ENCODE results near the gene EIF3F. TPM values are rescaled to one million over a fixed set of nuclear protein-coding genes. Genes with fewer than 3 reads are reported as not detected.
A peak's percentile ranks its signal among the peaks of the same experiment; 100 is the strongest.

Gene EIF3F
- total and polyA plus RNA-seq, 10 of the 15 experiments (the other 5 are each of a cell fraction or from before 2014, with no cell fraction given) = 81.3 to 461 (median 213) TPM

DNA sequence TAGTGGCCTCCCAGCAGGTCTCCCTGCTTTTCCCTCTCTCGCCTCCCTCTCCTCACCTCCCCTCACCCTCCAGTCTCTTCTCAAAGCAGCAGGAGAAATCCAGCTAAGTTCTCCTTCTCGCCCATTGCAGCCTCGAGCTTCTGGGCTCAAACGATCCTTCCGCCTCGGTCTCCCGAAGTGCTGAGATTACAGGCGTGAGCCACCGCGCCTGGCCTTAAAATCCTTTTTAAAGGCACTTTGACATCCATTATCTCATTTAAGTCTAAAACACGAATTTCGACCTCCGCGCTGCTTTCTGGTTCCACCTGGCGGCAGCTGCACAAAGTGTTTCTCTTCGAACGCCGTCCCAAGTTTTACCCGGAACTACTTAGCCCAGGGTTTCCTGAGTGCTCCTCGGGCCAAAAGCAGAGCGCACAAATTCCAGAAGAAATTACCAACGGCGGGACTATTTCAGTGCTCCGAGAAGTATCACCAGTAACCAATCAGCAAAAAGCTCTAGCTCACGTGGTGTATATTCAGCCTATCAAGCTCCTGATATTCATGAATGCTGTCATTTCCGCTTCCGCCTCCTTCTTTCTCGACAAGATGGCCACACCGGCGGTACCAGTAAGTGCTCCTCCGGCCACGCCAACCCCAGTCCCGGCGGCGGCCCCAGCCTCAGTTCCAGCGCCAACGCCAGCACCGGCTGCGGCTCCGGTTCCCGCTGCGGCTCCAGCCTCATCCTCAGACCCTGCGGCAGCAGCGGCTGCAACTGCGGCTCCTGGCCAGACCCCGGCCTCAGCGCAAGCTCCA lies at the start of gene EIF3F (continued):
- peak; percentile 99 for TF ChIP-seq RELB (IDR thresholded peaks at IDR 0.05; ENCODE audit: low read depth)
- TF ChIP-seq MXI1 (IDR thresholded peaks at IDR 0.05; ENCODE audit: low read depth, low read length) = peak; percentile 70; the same call in 1 of the 2 replicates
- peak; percentile 57 for TF ChIP-seq TAF1 (IDR thresholded peaks at IDR 0.05; ENCODE audit: borderline replicate concordance, low read depth, low read length)
- no peak for TF ChIP-seq PAX8 (IDR thresholded peaks at IDR 0.05)
- TF ChIP-seq ZNF24 (IDR thresholded peaks at IDR 0.05) = peak; percentile 74; the same call in 1 of the 2 replicates
- no peak for TF ChIP-seq HDAC2 (IDR thresholded peaks at IDR 0.05)
- peak; percentile 70 for TF ChIP-seq RAD21 (IDR thresholded peaks at IDR 0.05; ENCODE audit: insufficient read depth, low read depth, low read length)
- no peak for TF ChIP-seq KDM1A (IDR thresholded peaks at IDR 0.05; ENCODE audit: borderline replicate concordance)
- TF ChIP-seq YBX1 (IDR thresholded peaks at IDR 0.05) = no peak
- peak; percentile 74; the same call in 1 of the 2 replicates for TF ChIP-seq ATF2 (IDR thresholded peaks at IDR 0.05; ENCODE audit: low read length)
- TF ChIP-seq, protein P1, sequence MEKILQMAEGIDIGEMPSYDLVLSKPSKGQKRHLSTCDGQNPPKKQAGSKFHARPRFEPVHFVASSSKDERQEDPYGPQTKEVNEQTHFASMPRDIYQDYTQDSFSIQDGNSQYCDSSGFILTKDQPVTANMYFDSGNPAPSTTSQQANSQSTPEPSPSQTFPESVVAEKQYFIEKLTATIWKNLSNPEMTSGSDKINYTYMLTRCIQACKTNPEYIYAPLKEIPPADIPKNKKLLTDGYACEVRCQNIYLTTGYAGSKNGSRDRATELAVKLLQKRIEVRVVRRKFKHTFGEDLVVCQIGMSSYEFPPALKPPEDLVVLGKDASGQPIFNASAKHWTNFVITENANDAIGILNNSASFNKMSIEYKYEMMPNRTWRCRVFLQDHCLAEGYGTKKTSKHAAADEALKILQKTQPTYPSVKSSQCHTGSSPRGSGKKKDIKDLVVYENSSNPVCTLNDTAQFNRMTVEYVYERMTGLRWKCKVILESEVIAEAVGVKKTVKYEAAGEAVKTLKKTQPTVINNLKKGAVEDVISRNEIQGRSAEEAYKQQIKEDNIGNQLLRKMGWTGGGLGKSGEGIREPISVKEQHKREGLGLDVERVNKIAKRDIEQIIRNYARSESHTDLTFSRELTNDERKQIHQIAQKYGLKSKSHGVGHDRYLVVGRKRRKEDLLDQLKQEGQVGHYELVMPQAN (conservative IDR thresholded peaks at IDR 0.05) = peak; percentile 93
- TF ChIP-seq, protein P2, sequence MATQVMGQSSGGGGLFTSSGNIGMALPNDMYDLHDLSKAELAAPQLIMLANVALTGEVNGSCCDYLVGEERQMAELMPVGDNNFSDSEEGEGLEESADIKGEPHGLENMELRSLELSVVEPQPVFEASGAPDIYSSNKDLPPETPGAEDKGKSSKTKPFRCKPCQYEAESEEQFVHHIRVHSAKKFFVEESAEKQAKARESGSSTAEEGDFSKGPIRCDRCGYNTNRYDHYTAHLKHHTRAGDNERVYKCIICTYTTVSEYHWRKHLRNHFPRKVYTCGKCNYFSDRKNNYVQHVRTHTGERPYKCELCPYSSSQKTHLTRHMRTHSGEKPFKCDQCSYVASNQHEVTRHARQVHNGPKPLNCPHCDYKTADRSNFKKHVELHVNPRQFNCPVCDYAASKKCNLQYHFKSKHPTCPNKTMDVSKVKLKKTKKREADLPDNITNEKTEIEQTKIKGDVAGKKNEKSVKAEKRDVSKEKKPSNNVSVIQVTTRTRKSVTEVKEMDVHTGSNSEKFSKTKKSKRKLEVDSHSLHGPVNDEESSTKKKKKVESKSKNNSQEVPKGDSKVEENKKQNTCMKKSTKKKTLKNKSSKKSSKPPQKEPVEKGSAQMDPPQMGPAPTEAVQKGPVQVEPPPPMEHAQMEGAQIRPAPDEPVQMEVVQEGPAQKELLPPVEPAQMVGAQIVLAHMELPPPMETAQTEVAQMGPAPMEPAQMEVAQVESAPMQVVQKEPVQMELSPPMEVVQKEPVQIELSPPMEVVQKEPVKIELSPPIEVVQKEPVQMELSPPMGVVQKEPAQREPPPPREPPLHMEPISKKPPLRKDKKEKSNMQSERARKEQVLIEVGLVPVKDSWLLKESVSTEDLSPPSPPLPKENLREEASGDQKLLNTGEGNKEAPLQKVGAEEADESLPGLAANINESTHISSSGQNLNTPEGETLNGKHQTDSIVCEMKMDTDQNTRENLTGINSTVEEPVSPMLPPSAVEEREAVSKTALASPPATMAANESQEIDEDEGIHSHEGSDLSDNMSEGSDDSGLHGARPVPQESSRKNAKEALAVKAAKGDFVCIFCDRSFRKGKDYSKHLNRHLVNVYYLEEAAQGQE (IDR thresholded peaks at IDR 0.05; ENCODE audit: low read depth, low read length) = no peak; the same call in 1 of the 2 replicates
- TF ChIP-seq NR2C1 (IDR thresholded peaks at IDR 0.05) = peak; percentile 88
- TF ChIP-seq KLF5 (IDR thresholded peaks at IDR 0.05; ENCODE audit: partially characterized antibody) = peak; percentile 66
- TF ChIP-seq IRF3 (IDR thresholded peaks at IDR 0.05) = peak; percentile 76; the same call in 1 of the 2 replicates
- no peak for TF ChIP-seq NFYA (IDR thresholded peaks at IDR 0.05; ENCODE audit: borderline replicate concordance, low read depth, low read length)
- peak; percentile 98 for TF ChIP-seq SMARCA5 (IDR thresholded peaks at IDR 0.05)
- TF ChIP-seq FOXM1 (IDR thresholded peaks at IDR 0.05; ENCODE audit: low read depth, low read length) = peak; percentile 78
- TF ChIP-seq MEF2A (IDR thresholded peaks at IDR 0.05; ENCODE audit: insufficient read depth, low read depth, low read length) = peak; percentile 85
- TF ChIP-seq HDGF (IDR thresholded peaks at IDR 0.05) = no peak
- 0 out of 2 replicates have a peak, but pooled peaks have one; percentile 59 for TF ChIP-seq TCF12 (IDR thresholded peaks at IDR 0.05; ENCODE audit: low read depth, low read length)
